ENCODE results near the gene PRPF38B. TPM values are rescaled to one million over a fixed set of nuclear protein-coding genes. Genes with fewer than 3 reads are reported as not detected.
A peak's percentile ranks its signal among the peaks of the same experiment; 100 is the strongest.

PRPF38B gene
- total RNA-seq, 2 donors from 2014 or later: 64.5 to 69.4 TPM

- H3K27ac Mint-ChIP-seq: no peak overlapping the region
- DNase-seq (ENCODE audit: low spot score in 2 of 2): no peak
- H3K9me3 Mint-ChIP-seq: no peaks in the 10 kb centered on the region
- no peak for ATAC-seq
- no peaks in the 10 kb centered on the region for H3K36me3 Mint-ChIP-seq
These were observed 40.3 kb downstream of the PRPF38B start for GRCh38 chr1:108732398-108732797.

DNA sequence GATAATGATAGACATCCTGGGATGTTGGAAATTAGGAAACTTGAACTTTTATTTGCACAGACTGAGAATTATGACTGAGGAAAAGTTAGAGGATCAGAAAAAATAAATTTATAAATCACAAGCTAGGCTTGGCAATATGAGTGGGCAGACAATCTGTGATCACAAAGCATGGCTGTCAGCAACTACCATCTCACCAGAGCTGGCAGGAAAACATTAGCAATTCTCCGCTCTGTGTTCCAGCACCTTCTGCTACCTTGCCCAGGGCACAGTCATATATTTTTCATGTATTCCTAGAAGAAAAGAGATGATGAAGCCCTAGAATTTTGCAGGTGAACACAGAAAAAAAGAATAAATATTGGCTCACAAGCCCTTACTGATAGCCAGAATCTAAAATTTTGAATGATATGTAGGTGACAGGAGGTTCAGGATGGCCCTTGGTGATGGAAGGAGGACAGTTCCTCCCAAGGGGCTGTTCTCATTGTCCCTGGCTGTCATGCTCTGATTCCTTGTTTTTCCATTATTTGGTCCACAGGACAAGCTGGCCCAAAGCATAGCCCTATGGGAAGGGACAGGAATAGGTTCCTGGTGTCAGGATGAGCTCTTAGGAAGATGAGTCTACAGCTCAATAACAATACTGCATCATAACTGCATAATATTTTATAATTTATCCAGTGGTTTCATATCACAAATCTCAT lies 42.2 kb downstream of the PRPF38B start:
- Mint-ChIP-seq H3K9me3 (no peaks in the 10 kb centered on the region), H3K36me3 (no peaks in the 10 kb centered on the region), H3K27ac (no peak overlapping the region)
- DNase-seq (ENCODE audit: low spot score in 2 of 2) (no peak), ATAC-seq (no peak)

- no peak for ATAC-seq
- H3K27ac Mint-ChIP-seq: peak overlapping the region in 1 of 2 donors; percentile 66
- DNase-seq (ENCODE audit: low spot score in 2 of 2): no peak
- no peaks in the 10 kb centered on the region for H3K9me3 Mint-ChIP-seq
- peaks cover 11 to 18% of the 10 kb centered on the region in 2 donors for H3K36me3 Mint-ChIP-seq
These were observed 50.1 kb downstream of the PRPF38B start for GRCh38 chr1:108742253-108742652.

GRCh38 chr1:108745980-108746381 lies 53.9 kb downstream of the PRPF38B start:
- ATAC-seq (no peak), DNase-seq (ENCODE audit: low spot score in 2 of 2) (no peak)
- Mint-ChIP-seq H3K27ac (peak overlapping the region in 1 of 2 donors; percentile 96), H3K36me3 (peaks cover 14 to 29% of the 10 kb centered on the region in 2 donors), H3K9me3 (no peaks in the 10 kb centered on the region)

DNA sequence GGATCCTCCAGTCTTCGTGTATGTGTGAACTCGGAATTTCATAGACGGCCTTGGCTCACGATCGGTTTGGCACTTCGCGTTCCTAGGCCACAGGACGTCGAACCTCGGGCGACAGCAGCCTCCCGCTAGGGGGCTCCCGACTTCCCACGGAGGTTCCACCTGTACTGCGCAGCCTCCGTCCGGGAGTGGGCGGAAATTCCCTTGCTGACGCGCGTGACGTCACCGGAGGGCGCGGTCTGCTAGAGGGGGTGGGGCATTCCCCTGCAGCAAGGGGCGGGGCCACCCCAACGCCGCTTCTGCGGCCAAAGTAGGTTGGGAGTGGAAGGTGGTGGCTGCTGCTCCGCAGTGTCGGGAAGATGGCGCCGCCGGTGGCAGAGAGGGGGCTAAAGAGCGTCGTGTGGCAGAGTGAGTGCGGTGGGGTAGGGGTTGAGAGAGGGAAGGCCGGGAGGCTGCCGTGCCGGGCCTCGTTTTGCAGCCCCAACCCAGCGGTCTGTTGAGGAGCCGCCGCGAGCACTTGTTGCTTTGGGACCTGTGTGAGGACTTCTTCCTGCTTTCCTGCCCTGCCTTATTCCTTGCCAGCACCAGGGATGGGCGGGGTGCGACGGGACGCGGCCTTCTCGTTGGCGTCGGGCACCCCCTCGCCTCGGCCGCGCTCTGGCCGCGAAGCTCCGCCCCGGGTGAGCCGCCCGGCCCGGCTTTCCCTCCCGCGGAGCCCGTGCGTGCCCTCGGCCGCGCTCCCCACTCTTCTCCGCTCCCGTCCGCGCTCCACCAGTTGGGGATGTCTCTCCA lies 54.5 kb downstream of the PRPF38B start, which contains the start of gene STXBP3:
Gene STXBP3 (plus strand): TSS at position 293 of the 789 bp plus-strand sequence. CDS start 64 bp downstream, at position 357.
- Mint-ChIP-seq H3K9me3 (no peaks in the 10 kb centered on the region), H3K27ac (peak within 1 kb of the TSS; percentile 96 to 98), H3K36me3 (peaks cover 14 to 30% of the 10 kb centered on the region in 2 donors)
- DNase-seq (ENCODE audit: low spot score in 2 of 2): peak; percentile 99 to 100
- peak; percentile 92 to 94 for ATAC-seq

DNA sequence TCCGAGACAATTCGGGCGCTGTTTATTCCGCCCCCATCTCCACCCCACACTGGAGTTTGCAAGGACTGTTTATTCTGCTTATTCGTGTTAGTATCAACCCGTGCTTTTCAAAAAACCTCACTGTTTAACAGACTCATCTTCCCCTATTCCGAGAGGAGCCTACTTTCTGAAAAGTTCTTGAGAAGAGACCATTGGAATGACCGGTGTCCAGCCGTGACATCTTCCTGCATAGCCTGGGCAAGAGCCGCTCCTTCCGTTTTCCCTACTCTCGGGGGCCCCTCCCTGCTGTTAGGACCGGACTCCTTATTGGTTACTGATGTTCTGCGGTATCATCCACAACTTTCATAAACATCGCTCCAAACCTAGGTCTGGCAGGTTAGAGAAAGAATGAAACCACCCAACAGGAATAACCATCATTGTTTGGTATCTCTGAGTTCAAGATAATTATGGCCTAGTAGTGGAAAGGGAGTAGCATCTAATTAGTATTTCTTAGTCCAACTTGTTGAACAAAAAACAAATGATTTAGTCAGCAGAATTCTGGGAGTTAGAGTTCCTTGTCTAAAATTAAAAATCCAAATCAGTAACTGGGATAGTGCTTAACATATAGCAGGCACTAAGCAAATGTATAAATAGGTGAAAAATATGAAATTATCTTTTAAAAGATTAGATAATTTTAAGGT lies 55.2 kb downstream of the PRPF38B start:
- peaks cover 14 to 30% of the 10 kb centered on the region in 2 donors for H3K36me3 Mint-ChIP-seq
- peak overlapping the region; percentile 96 to 98 for H3K27ac Mint-ChIP-seq
- ATAC-seq: peak; percentile 25 to 68
- peak; percentile 45 to 69 for DNase-seq (ENCODE audit: low spot score in 2 of 2)
- no peaks in the 10 kb centered on the region for H3K9me3 Mint-ChIP-seq

- DNase-seq (ENCODE audit: low spot score in 2 of 2) (no peak), ATAC-seq (no peak)
- Mint-ChIP-seq H3K9me3 (no peaks in the 10 kb centered on the region), H3K36me3 (peaks cover 14 to 30% of the 10 kb centered on the region in 2 donors), H3K27ac (peak overlapping the region in 1 of 2 donors; percentile 87)
These were observed 55.8 kb downstream of the PRPF38B start for GRCh38 chr1:108747898-108748297.

DNA sequence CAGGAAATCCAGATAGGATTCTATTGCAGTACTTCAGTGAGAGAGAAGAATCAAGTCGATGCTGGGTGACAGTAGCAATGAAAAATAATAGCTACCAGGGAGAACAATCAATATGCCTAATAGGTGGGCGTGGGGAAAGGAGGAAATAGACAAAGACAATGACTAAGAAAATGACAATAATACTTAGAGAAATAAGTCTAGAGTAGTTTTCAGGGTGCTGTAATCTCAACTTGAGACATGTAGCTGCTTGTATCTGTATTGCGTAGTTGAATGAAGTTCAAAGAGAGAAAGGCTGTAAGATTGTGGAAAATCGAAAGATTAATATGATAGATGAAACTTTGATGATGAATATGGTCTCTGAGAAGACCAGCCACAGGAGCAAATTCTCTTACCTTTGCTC lies 57.0 kb downstream of the PRPF38B start:
- DNase-seq (ENCODE audit: low spot score in 2 of 2) (no peak), ATAC-seq (no peak)
- peaks cover 14 to 30% of the 10 kb centered on the region in 2 donors for H3K36me3 Mint-ChIP-seq
- H3K9me3 Mint-ChIP-seq: no peaks in the 10 kb centered on the region
- no peak overlapping the region for H3K27ac Mint-ChIP-seq

DNA sequence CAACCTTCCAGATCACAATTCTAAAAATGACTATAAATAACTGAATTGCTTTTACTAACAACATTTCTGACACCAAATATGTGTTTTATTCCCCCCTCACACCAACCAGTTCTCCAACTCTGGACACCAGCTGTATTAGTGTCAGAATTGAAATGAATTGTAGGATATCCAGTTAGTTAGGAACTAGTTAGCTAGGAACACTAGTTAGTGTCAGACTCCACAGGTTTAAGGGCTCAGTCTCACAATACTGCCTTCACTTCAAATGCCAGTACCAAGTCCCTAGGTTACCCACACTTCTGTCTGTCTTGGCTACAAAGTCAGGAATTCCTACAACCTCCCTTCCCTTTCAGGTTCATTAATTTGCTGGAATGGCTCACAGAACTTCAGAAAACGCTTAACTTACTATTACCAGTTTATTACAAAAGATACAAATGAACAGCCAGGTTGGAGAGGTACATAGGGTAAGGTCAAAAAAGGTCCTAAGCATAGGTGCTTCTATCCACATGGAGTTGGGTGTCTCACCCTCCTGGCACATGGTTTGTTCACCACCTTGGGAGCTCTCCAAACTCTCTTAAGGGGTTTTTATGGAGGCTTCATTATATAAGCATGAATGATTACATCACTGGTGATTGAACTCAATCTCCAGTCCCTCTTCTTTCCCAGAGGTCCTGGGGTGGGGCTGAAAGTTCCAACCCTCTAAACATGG lies 58.5 kb downstream of the PRPF38B start:
- Mint-ChIP-seq H3K27ac (no peak overlapping the region), H3K9me3 (no peaks in the 10 kb centered on the region), H3K36me3 (peaks cover 14 to 27% of the 10 kb centered on the region in 2 donors)
- DNase-seq (ENCODE audit: low spot score in 2 of 2): no peak
- ATAC-seq: no peak

Other genes starting within 250 kb of the PRPF38B start
- not detected for gene NBPF6, start 242.0 kb upstream of the PRPF38B start, total RNA-seq
- 10 to 100 TPM in 1 of 2 donors, 1 to 10 TPM in 1; 5.3 to 13.6 TPM for gene EEIG2, start 132.2 kb upstream of the PRPF38B start, total RNA-seq
- gene HENMT1, start 31.2 kb upstream of the PRPF38B start, total RNA-seq: 10 to 100 TPM; 14.3 to 14.5 TPM
- under 1 TPM; 0.07 to 0.31 TPM for gene FNDC7, start 20.6 kb downstream of the PRPF38B start, total RNA-seq
- 10 to 100 TPM; 34.8 to 44.4 TPM for gene STXBP3, start 54.4 kb downstream of the PRPF38B start, total RNA-seq
- gene AKNAD1, start 164.8 kb downstream of the PRPF38B start, total RNA-seq: not detected
- gene GPSM2, start 184.7 kb downstream of the PRPF38B start, total RNA-seq: 10 to 100 TPM; 17.3 to 28.1 TPM